Left ventricle myocardium superior (tissue), 1 donor: ENCODE data around the gene KCNJ8. TPM values are rescaled to one million over a fixed set of nuclear protein-coding genes. Genes with fewer than 3 reads are reported as not detected.
A peak's percentile ranks its signal among the peaks of the same experiment; 100 is the strongest.
"Not testable (repeated sequence)": the region's sequence is repeated elsewhere in the genome, so short reads cannot be mapped to it uniquely, and the experiment has no call there.

Experiments
- ATAC-seq: fragments of 200-7000 bp; cut with Tn5 transposase; one replicate; pipeline ENCODE4 v1.9.1; 2020; ENCODE audit warnings: mild to moderate bottlenecking, moderate library complexity
- DNase-seq: peaks from one replicate; pipeline ENCODE4 v3.0.0-alpha.2; 2020
- intact Hi-C: fragments of 100-400 bp; cut with micrococcal nuclease; formaldehyde crosslinking; loops from one replicate; pipeline ENCODE4 v1.11.0; 2022
- long read RNA-seq: library from polyadenylated mRNA; unstranded; transcript quantifications from one replicate; pipeline ENCODE4 v2.0.0, GENCODE V29; 2021
- total RNA-seq: library from RNA; stranded (reverse); fragmentation: NEBNext Ultra II Directional; extraction: Animal tissue kit (Norgen Biotek cat#: 25700); gene quantifications from one replicate; pipeline ENCODE4 v1.2.1, GENCODE V29; 2021
- donor health status: DM: no; HTN: yes; CAD: no; lungs with severe emphysema.

KCNJ8 gene
- total RNA-seq: 55.5 TPM
- long read RNA-seq, transcript KCNJ8-201 (3 exons, 2,389 nt): major isoform, 68 of 85 reads
- long read RNA-seq, partial matches to known transcripts: 7 of 85 reads
- long read RNA-seq, other reads (novel, unspliced or antisense): 10 of 85 reads

DNA sequence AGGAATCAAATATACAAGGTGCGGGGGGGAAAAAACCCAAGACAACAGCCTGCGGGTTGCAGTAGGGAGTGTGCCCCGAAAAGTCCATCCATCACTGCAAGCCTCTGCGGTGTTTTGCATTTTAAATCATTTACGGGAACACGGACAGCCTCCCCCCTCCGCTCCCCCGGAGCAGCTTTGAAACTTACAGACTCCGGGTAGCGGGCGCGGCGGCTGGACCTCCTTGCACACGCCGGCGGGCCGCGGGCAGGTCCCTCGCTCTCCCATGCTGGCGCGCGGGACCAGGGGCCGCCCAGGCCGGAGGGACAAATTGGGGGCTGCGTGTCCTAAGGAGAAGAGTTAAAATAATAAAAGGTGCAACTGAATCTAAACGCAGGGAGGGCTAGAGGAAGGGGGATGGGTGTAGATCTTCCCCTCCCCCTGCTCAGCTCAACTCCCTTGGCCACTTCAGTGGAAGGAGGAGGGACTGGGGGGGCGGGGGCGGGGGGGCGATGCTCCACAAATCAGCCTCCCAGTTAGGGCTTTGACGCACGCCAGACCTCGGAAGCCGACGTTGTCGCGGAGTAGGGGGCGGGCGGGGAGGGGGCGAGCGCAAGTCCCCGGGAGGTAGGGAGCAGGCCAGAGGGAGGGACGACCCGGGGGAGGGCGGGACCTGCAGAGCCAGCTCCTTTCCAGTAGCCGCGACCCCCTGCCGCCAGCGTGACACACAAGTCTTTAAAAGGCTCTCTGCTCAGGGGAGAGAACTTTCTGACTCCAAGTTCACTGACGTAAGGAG, at the start of gene KCNJ8:
Gene KCNJ8 (minus strand): TSS at position 349 of the 775 bp plus-strand sequence. CDS start 1,090 bp downstream, outside the sequence.
- intact Hi-C loops: no loop called here

GRCh38 chr12:21823581-21823980, 49.1 kb upstream of the KCNJ8 start:
- ATAC-seq: peak; percentile 68
- DNase-seq: peak; percentile 75
- intact Hi-C loops: no loop called here

More for the DNA sequence above, at the start of gene KCNJ8:
- peak; percentile 92 for ATAC-seq
- peak; percentile 95 for DNase-seq

GRCh38 chr12:21819678-21820077, 45.2 kb upstream of the KCNJ8 start:
- intact Hi-C loops: no loop called here
- ATAC-seq: no peak
- no peak for DNase-seq

DNA sequence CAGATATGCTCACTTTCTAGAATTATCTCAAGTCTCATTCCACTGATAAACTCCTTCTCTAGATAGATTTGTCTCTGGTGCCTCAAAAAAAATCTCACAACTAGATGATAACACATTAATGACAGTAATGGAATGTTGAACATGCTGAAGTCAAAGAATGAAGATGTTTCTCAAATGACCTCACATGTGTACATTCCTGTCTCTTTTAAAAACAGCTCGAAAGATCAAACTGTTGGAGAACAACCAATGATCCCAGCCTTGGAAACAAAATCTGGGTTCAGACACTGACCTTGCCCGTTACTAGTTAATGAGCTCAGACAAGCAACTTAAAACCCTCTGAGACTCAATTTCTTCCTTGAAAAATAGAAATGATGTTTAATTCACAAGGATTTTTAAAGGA, 44.7 kb upstream of the KCNJ8 start:
- no peak for DNase-seq
- intact Hi-C loops: no loop called here
- no peak for ATAC-seq

DNA sequence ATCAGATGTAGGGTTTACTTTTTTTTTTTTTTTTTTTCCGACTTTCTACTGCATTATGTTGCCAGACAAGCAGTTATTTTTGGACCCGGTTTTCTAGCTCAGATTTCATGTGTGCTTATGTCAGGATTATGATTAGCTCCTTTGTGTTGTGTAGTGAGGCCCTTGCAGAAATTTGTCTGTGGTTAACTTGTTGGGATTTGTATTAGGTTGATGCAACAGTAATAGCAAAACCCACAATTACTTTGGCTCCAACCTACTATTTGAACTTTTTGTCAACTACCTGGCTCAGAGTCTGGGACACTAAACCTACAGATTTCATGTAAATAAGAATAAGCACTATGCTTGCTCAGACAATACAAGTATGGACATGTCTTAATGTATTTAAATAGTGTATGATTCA, 44.1 kb upstream of the KCNJ8 start:
- peak; percentile 42 for ATAC-seq
- intact Hi-C loops: no loop called here
- DNase-seq: no peak

DNA sequence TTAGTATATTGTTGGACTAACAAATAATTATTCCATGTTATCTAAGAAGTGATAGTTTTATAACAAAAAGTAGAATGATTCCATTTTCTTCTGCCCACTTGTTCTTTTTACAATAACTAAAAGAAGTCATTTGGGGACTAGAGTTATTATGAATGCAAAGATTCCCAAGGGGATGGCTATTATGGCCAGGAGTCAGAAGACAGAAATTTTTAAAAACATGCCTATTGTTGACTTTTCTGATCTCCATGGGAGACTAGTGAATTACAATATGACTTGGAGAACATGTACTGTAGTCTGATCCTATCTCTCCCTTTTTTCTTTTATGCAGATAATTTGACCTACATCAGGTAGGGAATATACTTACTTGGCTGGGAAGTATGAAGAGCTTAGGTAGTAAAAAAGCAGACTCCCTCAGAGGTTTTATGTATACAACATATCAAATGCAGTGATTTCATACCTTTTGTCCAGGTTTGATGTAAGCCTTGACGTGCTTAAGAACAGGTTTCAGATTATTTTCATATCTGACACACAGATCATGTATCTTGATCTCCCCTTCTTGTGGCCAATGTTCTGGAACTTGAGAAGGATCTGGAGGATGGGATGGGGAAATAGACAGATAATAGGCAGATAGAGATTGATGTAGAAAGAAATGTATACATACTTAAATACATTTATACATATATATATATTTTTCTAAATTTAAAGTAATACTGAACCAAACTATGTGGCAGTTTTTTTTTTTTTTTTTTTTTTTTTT, 41.0 kb upstream of the KCNJ8 start:
- intact Hi-C loops: no loop called here
- ATAC-seq (peak; percentile 16), DNase-seq (no peak)

DNA sequence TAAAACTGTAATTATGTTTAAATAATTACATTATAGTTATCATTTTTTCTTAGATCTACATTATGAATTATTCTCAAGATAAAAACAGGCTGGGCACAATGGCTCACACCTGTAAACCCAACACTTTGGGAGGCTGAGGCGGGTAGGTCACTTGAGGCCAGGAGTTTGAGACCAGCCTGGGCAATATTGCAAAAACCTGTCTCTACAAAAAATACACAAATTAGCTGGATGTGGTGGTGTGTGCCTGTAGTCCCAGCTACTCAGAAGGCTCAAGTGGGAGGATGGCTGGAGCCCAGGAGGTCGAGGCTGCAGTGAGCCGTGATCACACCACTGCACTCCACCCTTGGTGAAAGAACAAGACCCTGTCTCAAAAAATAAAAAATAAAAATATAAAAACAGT, 40.3 kb upstream of the KCNJ8 start:
- intact Hi-C loops: no loop called here
- ATAC-seq (no peak), DNase-seq (peak; percentile 18)

DNA sequence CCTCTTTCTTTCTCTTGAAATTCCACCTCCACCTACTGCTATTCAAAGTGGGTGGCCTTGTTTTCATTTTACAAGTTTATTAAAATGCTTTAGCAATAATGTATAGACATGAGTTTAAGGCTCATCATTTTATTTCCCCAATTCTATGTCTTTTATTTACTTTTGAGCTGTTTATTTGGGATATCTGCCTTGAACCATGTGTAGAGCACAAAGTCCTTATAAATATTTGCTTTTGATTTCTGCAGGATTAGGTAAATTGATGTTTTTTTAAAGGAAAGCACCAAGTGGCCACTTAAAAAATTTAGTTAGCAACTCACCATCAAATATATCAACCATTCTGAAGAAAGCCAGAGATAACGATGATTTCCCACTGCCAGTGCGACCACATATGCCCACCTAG, 39.8 kb upstream of the KCNJ8 start:
- intact Hi-C loops: no loop called here
- DNase-seq (no peak), ATAC-seq (no peak)

GRCh38 chr12:21813751-21814150, 39.2 kb upstream of the KCNJ8 start:
- peak; percentile 86 for ATAC-seq
- intact Hi-C loops: no loop called here

GRCh38 chr12:21813125-21813524, 38.6 kb upstream of the KCNJ8 start:
- no peak for DNase-seq
- ATAC-seq: no peak
- intact Hi-C loops: no loop called here

More at GRCh38 chr12:21813751-21814150, 39.2 kb upstream of the KCNJ8 start:
- DNase-seq: no peak

- ATAC-seq, intact Hi-C loops, DNase-seq: not testable (repeated sequence)
These were observed 37.8 kb upstream of the KCNJ8 start for GRCh38 chr12:21812340-21812739.

- ATAC-seq (no peak), DNase-seq (no peak)
- intact Hi-C loops: no loop called here
These were observed 34.6 kb upstream of the KCNJ8 start for GRCh38 chr12:21809100-21809499.

- no peak for DNase-seq
- ATAC-seq: no peak
- intact Hi-C loops: no loop called here
These were observed 31.7 kb upstream of the KCNJ8 start for GRCh38 chr12:21806255-21806654.

- intact Hi-C loops: no loop called here
- DNase-seq (no peak), ATAC-seq (no peak)
These were observed 27.2 kb upstream of the KCNJ8 start for GRCh38 chr12:21801522-21802288.

DNA sequence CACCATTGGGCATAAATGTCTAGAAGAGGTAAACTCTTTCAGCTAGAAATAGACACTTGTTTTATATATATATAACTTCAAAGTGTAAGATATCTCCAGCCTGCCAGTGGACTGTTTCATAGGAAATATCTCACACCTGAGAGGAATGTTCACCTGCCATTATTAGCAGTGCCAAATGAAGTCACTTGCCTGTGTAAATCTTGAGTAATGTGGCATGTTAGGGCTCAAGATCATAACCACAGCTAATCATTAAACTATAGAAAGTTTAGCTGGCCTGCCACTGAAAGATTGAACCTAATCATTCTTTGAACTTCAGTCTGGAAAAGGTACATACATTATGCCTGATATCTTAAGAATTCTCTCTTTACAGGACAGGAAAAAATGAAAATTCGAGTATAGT, 25.5 kb upstream of the KCNJ8 start:
- intact Hi-C loops: no loop called here
- ATAC-seq: no peak
- no peak for DNase-seq

DNA sequence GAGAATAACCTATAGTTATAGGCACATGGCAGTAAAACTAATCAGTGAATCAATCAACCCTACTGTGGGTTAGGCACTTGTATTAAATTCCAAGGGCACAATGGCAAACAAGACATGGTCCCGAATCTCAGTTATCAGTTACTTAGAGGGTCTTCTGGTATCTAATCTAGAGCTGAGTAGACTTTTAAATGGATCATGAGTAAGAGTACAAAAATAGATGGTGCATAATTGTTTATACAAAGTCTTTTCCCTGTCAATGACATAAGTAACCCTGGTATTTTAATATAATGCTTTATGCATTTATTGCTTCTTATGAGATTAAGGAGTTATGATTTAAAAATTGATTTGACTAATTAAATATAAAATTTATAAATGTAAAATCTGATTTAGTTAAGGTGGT, 23.0 kb upstream of the KCNJ8 start:
- intact Hi-C loops: no loop called here
- ATAC-seq: peak; percentile 60
- no peak for DNase-seq

DNA sequence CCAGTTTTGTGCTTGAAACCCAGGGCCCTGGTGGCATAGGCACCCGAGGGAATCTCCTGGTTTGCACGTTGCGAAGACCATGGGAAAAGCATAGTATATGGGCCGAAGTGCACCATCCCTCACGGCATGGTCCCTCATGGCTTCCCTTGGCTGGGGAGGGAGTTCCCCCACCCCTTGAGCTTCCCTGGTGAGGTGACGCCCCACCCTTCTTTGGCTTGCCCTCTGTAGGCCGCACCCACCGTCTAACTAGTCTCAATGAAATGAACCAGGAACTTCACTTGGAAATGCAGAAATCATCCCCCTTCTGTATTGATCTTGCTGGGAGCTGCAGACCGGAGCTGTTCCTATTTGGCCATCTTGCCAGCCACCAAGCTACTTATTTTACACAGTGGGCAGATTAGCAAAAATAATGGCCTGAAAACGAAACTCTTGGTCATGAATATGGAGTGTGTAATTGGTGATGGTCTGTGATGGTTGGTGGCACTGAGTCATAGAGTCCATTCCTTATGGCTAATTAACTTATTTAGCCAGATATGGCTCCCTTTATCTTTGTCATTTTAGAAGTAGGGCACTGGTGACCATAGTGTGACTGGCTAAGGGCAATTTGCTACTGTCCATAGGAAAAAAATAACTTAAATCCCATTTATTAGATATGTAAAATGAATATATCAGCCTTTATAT, 21.3 kb upstream of the KCNJ8 start:
- DNase-seq (no peak), ATAC-seq (peak; percentile 20)

DNA sequence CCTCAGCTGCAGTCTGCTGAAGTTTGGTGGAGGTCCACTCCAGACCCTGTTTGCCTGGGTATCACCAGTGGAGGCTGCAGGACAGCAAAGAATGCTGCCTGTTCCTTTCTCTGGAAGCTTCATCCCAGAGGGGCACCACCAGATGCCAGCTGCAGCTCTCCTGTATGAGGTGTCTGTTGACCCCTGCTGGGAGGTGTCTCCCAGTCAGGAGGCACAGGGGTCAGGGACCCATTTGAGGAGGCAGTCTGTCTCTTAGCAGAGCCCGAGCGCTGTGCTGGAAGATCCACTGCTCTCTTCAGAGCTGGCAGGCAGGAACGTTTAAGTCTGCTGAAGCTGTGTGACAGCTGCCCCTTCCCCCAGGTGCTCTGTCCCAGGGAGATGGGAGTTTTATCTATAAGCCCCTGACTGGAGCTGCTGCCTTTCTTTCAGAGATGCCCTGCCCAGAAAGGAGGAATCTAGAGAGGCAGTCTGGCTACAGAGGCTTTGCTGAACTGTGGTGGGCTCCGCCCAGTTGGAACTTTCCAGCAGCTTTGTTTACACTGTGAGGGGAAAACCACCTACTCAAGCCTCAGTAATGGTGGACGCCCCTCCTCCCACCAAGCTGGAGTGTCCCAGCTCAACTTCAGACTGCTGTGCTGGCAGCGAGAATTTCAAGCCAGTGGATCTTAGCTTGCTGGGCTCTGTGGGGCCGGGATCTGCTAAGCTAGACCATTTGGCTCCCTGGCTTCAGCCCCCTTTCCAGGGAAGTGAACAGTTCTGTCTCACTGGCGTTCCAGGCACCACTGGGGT, 20.5 kb upstream of the KCNJ8 start:
- ATAC-seq, intact Hi-C loops: not testable (repeated sequence)
- peak; percentile 21 for DNase-seq

More for the DNA sequence above, 21.3 kb upstream of the KCNJ8 start:
- intact Hi-C loops: no loop called here
